NCI-H345 (cell line): ENCODE measurements around the gene DCUN1D3.
"Not testable (repeated sequence)": the region's sequence is repeated elsewhere in the genome, so short reads cannot be mapped to it uniquely, and the experiment has no call there.

Experiments
- DNase-seq: peaks from one replicate; lab custom pipeline; 2025; lab: John Stamatoyannopoulos, UW

Gene DCUN1D3

DNA sequence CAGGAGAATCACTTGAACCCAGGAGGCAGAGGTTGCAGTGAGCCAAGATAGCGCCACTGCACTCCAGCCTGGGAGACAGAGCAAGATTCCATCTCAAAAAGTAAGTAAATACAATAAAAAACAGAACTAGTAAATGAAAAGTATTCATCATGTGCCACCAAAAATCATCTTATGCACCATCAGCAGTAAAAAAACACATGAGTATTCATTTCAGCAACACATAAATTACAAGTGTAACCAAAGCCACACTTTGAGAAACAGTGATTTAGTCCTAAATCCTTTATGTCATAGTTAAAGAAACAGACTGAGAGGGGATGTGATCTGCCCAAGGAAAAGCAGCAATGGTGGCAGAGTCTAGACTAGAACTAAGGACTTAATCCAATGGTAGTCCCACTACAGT lies 13.0 kb downstream of the DCUN1D3 start:
- DNase-seq, result no peak

DNA sequence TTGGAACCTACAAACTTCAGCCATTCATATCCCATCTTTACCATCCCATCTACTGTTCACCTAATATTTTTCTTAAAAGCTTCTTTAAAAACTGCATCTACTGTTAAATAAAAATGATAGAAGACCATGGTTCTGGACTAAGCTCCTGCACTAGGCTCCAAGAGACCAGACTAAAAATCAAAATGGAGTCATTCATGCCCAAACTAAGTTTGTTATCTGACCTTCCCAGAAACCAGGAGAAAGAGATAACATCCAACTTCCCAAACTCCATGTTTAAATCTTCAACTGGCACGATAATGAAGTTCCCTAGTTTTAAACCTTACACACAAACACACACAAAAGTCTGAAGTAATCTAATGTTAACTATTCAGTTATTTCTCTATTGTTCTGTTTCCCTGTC lies 13.8 kb downstream of the DCUN1D3 start:
- no peak for DNase-seq

DNA sequence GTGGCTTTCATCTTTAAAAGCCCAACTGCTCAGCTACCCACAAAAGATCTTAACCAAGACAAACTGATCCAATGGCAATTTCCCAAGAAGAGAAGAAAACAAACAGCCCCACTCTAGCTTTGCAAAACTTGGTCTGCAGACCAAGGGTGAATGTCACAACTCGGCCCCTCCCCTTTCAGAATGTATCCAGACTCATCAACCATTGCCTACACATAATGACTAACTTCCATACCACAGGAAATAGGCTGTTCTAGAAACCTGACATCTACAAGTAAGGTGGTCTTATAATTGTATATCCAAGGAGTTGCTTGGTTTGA lies 16.0 kb downstream of the DCUN1D3 start:
- no peak for DNase-seq

DNA sequence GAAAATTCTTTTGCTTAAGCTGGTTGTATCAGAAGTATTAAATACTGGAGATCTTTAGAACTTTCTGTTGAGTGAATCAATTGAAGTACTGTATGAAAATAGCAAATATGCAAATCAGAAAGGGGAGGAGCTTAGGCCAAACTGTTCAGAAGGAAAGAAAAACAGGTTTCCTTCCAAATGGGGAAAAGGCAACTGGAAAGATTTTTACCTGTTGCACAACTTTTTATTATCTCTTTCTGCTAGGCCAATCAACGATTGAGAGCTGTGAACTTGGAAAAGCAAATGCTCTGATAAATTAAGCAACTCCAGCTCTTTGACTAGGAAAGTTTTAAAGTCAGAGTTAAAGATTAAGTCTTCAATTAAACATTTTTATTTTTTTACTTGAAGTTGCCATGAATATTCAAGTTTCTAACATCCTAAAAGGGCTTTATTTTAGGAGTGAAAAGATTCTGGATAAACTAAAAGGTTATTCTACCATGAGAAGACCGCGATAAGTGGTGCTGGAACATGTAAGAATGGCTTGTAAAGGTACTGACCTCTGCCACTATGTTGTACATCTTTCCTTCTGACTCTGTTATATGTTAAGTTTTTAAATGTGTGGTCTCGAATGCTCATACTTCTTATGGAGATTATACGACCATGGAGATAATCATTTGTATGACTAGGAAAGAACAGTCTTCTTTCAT lies 16.5 kb downstream of the DCUN1D3 start:
- no peak for DNase-seq

DNA sequence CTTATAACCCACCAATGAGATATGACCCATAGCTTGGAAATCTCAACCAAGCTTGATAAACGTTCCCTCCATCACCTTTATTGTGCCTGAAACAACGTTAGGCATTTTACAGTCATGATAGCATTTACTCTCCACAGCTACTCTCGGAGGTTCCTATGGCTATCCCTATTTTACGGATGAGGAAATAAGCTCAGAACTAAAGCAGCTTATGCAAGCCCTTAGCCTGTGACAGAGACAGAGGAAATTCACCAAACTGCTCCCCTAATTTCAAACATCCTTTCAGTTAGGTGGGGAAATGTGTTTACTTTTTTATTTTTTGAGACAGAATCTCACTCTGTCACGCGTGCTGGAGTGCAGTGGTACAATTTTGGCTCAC lies 18.7 kb downstream of the DCUN1D3 start:
- no peak for DNase-seq

DNA sequence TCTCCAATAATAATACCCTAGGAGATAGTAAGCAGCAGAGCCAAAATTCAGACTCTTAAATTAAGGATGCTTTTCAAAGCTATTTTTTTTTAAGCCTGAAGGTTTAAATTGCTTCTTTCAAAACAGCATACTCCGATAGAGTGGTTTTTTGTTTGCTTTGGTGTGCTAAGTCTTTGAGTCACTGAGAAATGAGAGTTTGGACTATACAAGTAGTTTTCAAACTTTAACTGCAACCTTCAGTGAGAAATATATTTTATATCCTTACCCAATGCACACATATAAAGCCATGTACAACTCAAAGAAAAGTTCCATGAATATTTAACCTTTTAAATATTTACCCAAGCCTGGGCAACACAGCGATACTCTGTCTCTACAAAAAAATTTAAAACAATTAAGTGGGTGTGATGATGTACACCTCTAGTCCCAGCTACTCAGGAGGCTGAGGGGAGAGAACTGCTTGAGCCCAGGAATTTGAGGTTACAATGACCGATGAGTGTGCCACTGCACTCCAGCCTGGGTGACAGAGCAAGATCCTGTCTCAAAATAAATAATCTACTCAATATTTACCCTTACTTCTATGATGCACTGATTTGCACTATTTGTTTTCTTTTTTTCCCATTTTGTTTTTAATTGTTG lies 19.2 kb downstream of the DCUN1D3 start:
- no peak for DNase-seq

DNA sequence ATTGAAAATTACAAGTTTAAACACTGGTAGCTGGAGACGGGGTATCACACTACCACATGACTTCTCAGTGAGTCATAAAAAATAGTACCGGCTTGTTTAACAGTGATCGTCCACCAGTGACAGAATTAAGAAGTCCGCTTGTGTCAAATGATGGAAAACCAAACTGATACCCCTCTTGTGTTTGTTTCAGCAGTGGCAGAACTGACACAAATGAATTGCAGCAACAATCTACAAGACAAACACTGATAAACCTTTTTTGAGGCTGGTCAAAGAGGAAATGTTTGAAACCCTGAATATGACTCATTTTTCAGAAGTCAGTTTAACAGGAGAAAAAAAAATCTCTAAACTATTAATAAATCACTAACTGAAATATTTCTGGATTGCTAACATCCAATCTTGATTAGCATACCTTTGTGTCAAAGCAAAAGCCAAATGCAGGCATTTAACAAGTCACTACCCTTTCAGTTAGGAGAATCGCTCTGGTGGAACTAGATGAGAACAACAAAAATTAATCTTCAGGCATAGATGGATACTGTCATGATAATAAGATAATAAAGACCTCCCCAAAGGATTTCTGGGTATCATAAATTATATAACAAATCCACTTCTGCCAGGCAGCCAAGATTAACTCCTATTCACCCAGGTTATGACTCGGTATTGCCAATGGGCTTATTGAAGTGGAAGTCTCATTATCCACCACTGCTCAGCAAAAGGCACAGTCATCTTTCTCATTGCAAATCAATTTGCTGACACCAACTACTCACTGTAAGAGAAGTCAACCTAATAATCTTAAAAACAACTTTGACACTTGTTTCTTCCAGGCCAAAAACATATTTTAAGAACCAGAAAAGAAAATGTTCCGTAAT lies 20.8 kb downstream of the DCUN1D3 start:
- no peak for DNase-seq

DNA sequence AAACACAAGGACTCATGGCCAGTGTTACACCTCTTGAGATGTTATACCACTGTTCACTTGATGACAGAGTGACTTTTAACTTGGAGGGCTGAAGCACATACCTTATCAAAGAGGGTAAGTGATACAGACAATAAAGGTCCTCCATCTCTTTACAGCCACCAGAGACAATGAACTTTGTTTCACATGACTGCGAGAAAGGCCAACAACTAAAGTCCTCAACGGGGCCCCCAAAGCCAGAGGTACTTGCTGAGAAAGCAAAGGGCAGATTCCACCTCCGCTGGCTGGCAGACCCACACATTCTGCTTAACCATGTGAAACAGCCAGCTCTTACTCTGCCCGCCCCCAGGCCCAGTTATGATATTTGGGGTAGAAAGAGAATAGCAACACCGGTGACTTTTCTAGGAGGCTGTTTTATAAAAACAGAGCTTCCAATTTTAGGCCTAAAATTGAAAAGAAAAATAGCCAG lies 21.4 kb downstream of the DCUN1D3 start:
- DNase-seq, result no peak

DNA sequence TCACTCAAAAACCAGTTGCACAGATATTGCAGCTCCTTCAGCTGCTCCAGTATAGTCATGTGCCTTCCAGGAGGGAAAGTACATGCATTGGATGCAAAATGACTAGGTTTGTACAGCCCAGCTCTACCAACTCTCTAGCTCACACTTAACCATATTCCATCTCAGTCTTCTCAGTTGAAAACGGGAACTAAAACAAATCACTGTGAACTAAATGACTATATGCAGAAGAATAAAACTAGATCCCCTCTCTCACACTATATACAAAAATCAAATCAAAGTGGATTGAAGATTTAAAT lies 24.9 kb downstream of the DCUN1D3 start:
- DNase-seq, result no peak

DNA sequence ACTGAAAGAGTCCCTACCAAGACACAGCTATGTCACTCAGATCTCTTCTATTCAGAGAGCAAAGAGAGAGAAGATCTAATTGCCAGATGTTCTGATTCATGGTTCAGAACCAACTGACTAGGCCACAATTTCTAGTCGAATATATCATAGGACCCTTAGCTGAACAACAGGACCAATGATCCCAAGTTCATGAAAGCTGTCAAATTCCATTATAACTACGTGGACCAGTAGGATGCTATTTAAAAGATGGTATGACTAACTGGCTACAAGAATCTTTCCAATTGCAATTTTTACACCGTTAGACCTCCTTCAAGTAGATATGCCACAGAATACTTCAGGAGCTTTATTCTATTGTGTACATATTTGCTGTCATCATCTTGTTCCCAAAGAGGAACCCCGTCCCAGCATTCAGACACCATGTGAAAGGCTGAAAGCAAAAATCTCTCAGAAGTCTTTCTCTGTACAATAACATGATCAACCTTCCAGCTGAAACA lies 26.0 kb downstream of the DCUN1D3 start:
- no peak for DNase-seq

DNA sequence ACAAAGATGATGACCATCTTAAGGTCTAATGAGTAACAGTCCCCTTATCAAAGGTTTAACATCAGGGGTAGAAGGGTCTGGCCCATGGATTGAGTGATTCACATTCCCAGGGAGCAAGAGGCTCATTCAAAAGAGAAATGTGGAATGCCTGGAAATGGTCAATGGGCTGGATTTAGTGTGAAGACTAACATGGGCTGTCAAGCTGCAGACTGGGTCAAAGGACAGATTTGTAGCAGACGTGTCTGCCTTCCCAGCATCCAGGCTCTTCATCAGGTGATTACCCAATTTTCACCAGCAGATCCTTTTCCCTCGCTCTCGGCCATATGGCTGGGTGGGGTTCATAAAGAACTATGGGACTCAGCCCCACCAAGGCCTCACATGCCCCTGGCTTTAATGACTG lies 26.8 kb downstream of the DCUN1D3 start:
- DNase-seq, result no peak

DNA sequence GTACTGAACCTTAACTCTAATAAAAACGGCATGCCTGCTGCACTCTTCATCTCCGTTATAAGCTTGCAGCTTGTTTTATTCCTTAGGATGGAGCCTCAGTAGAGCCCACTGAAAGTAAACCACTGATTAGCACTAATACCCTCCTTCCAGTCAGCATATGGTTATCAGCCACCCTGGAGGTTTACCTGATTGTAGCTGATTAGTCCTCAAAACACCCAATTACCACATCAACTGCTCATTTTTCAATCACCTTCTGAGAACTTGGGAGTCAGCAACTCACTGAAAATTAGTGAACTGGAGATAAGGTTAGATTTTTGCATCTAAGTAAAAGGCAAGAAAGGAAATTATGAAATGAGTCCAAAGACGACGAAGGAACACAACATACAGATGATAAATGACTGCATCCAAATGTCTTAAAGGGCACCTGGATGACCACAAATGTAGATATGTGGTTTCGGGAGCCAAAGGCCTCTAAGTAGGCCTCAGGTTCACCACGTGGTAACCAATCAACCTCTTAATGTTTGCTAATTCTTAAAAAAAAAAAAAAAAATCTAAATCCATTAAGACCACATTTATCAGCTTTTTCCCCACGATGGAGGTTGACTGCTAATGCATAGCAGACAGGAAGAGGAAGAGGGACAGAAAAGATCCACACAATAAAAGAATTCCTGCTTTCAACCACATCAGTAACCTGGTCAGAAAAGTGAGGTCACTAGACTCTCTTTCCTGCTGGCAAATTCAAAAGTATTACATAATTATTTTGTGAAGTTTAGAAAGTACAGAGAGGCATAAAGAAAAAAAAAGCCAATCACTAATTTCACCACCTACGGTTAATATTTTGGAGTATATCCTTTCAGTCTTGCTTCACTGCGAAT lies 28.0 kb downstream of the DCUN1D3 start:
- DNase-seq, result no peak

DNA sequence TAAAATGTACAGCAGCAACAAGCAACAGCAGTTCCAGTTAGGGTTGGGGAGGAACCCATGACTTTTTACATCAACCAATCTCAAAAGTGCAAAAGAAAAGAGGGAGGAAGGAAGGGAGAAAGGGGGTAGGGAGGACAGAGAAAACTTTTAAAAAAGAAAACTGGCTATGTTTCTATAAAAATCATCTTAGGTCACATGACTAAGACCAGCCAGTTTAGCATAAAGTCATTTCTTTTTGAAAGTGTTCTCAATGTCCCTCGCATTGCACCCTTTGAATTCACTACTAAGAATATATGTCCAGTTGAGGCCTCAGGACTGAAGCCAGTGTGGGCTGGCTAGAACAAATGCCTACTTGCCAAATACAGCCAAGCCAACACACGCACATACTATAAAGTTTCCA lies 28.9 kb downstream of the DCUN1D3 start:
- DNase-seq, result no peak

DNA sequence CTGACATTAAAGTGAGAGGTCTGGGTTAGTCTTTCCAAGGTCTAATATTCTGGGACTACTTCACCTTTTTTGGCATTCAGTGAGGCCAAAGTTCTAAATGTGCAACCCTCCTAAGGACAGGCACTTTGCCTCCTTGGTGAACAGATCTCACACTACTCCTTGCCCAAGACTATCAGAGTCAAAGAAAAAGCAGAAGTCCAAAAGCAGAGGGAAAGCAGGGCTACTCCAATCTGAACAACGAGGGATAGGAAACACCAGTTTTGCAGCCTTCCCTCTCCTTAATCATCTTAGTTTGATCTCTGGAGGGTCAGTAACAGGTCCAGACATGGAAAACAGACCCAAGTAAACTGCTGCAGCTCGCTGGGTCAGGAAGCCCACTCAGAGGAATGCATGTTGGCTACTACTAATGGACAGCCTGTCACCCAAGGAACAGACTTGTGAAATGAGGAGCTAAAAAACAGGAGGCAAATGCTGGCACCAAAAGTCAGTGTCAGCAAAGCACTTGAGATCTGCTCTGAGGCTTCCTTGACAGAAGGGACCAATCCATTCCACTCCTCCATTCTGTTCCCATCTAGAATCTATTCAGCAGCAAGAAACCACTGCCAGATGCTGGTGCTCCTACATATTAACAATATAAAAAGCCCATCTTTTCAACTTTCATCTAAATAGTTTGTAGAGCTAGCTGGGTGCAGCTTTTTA lies 29.9 kb downstream of the DCUN1D3 start:
- no peak for DNase-seq

DNA sequence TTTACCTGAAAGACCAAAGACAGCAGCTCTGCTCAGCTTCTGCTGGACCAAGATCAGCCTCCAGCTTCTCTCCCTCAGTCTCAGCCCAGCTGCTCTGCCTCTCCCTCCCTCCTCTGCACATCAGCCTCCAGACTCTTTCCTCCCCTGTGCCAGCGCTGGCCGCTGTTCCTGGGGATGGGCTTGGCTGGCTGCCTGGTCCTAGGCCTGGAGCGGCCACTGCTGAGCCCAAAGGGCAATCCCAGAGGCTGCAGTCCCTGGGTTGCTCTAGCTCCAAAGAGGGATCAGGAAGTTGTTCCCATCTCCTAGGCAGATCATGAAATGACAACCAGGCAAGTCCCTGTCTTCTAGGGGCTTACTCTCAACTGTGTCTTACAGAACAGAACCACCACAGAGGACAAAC lies 31.3 kb downstream of the DCUN1D3 start:
- DNase-seq, result no peak

DNA sequence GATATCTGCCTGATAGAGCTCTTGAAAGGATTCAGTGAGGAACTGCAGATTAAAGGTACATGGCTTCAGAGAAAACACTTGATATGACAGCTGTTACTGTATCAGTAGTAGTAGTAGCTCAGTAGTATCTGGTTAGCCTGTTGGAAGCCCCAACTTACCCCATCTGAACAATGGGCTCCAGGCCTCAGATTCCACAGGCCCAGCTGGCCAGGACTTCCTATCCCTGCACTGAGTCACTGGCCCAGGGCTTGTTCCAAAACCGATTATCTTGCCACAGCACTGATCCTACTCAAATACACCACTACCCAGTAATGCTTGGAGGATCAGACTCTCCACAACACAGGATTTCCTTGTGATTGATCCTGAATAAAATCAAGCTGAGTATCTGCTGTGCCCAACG lies 32.6 kb downstream of the DCUN1D3 start:
- no peak for DNase-seq

DNA sequence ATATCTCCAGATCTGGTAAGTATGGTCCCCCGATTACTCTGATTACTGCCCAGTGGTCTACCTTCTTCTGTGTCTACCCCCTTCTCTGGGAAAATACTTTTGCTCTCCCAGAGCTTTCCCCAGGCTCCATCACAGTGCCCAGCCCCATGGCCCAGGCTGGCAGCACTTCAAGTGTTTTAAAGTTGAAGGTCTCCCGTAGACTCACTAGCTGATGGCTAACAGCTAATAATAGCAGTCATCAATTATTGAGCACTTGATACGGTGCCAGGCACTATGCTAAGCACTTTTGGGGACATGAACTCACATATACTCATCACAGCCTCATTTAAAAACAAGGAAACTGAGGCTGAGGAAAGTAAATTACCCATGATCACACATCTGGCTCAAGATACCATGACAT lies 33.4 kb downstream of the DCUN1D3 start:
- DNase-seq, result no peak

DNA sequence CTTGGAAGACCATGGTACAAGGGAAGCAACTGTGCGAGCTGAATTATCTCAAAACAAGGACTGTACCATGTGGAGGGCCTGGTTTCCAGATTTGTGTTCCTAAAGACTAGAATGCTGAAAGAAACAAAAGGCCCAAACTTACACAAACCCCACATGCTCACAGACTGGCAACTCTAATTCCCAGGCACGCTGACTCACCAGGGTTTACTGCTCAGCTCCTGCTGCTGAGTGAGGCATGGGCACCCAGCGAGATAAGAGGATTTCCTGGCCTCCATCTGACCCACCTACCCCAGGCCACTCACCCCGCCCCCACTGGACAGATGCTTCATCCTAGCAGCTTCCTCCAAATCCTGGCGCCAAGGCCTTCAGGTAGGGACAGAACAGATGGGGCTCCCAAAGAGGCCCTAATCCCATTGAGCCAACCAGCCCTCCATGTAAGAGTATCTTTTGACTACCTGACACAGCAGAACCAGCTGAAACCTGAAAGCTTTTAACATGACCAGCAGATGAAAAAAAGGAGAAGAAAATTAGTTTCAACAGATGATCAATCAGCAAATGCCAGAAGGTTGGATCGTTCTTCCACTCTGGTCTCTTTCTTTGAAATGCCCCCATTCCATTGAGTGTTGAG lies 33.9 kb downstream of the DCUN1D3 start:
- no peak for DNase-seq

DNA sequence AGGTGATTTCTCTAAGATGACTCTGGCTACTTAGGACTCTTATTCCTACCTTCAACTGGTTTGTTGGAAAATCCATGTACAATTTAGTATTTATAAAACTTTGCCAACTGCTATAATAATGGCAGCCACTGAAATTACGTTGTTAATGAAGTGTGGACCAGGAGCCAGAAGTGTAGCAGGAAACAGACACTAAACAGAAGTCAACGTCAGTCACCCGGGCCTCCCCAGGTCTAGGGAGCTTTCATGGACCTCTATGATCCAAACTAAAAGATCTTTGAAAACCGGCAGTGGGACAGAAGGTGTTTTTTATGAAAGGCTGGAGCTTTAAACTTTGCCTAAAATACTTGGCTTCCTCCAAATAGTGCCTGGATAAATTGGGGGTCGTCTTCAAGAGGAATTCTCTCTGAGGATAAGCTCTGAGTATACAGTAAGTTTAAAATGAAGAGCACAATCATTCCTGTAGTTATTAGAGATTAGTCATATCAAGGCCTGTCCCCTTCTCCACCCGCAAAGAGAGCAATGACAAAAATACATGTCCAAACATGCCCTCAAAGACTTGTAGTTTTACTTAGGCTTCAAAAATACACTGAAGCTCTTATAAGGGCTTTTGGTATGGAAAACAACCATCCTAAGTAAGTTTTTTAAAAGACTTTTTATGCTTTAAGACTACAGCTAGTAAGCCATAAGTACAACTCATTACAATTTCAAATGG lies 34.6 kb downstream of the DCUN1D3 start:
- no peak for DNase-seq

DNA sequence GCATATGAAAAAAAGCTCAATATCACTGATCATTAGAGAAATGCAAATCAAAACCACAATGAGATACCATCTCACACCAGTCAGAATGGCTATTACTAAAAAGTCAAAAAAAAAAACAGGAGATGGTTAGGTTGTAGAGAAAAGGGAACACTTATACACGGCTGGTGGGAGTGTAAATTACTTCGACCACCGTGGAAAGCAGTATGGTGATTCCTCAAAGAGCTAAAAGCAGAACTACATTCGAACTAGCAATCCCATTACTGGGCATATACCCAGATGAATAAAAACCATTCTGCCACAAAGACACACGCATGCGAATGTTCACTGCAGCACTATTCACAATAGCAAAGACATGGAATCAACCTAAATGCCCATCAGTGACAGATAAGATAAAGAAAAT lies 35.8 kb downstream of the DCUN1D3 start:
- DNase-seq, result not testable (repeated sequence)
